Effector CD8-positive, alpha-beta T cell (primary cell): Measurements from ENCODE around the gene ACOT11.
"Not testable (repeated sequence)": the region's sequence is repeated elsewhere in the genome, so short reads cannot be mapped to it uniquely, and the experiment has no call there.

Experiments used
- DNase-seq: peaks from one replicate; lab custom pipeline; 2025; lab: John Stamatoyannopoulos, UW

ACOT11 gene

GRCh38 chr1:54608566-54609230 is 60.7 kb downstream of the ACOT11 start:
- no peak for DNase-seq

GRCh38 chr1:54609301-54609921 is 61.4 kb downstream of the ACOT11 start:
- no peak for DNase-seq

- DNase-seq, result no peak
These were observed 62.0 kb downstream of the ACOT11 start for GRCh38 chr1:54610048-54610447.

GRCh38 chr1:54610601-54611580 is 62.9 kb downstream of the ACOT11 start:
- DNase-seq, result no peak

- no peak for DNase-seq
These were observed 63.6 kb downstream of the ACOT11 start for GRCh38 chr1:54611621-54612020.

- DNase-seq, result no peak
These were observed 66.0 kb downstream of the ACOT11 start for GRCh38 chr1:54614024-54614423.

- no peak for DNase-seq
These were observed 66.5 kb downstream of the ACOT11 start for GRCh38 chr1:54614563-54614962.

- DNase-seq, result no peak
These were observed 67.7 kb downstream of the ACOT11 start for GRCh38 chr1:54615531-54616279.

- DNase-seq, result no peak
These were observed 71.7 kb downstream of the ACOT11 start for GRCh38 chr1:54619749-54620148.

- DNase-seq, result no peak
These were observed 75.4 kb downstream of the ACOT11 start, which contains the start of gene FAM151A for GRCh38 chr1:54623216-54624007. TSS of gene FAM151A (minus strand) at chr1:54623525. CDS start at chr1:54623395, 130 bp downstream.

- no peak for DNase-seq
These were observed 76.7 kb downstream of the ACOT11 start for GRCh38 chr1:54624466-54625464.

GRCh38 chr1:54627196-54627595 is 79.2 kb downstream of the ACOT11 start:
- no peak for DNase-seq

GRCh38 chr1:54635804-54636203 is 87.8 kb downstream of the ACOT11 start:
- DNase-seq, result not testable (repeated sequence)

- DNase-seq, result not testable (repeated sequence)
These were observed 88.7 kb downstream of the ACOT11 start for GRCh38 chr1:54636461-54637446.

GRCh38 chr1:54640361-54640760 is 92.3 kb downstream of the ACOT11 start:
- DNase-seq, result no peak

- DNase-seq, result no peak
These were observed 93.1 kb downstream of the ACOT11 start, which contains the start of gene MROH7 for GRCh38 chr1:54640863-54641836. TSS of gene MROH7 (plus strand) at chr1:54641786. CDS start at chr1:54652927, 11,141 bp downstream.

GRCh38 chr1:54643736-54644135 is 95.7 kb downstream of the ACOT11 start:
- DNase-seq, result no peak
